BJ (cell line): ENCODE results near the gene PALB2. TPM values are rescaled to one million over a fixed set of nuclear protein-coding genes. Genes with fewer than 3 reads are reported as not detected.

ENCODE experiments used
- CTCF ChIA-PET: fragments of 350-600 bp; formaldehyde crosslinking; extraction: SDS; loops from one replicate; lab custom pipeline; 2021; ENCODE audit warnings: antibody characterized with exemption, inconsistent platforms; lab: Yijun Ruan, JAX
- POLR2A ChIA-PET: fragments of 300-600 bp; sonication (Branson Sonifier 250); formaldehyde crosslinking; extraction: SDS; loops from one replicate; lab custom pipeline; 2021; ENCODE audit warnings: antibody characterized with exemption; lab: Charles Lee
- DNase-seq: peaks from one replicate; pipeline ENCODE4 v3.0.0-alpha.2; 2011; ENCODE audit warnings: low read depth
- H3K27me3 ChIP-seq: 2 replicates; pipeline ENCODE4 v1.6.0; 2011; ENCODE audit warnings: low read length; ENCODE audit not compliant: control insufficient read depth, insufficient read depth
- H3K36me3 ChIP-seq: 2 replicates; pipeline ENCODE4 v1.5.1; 2011; ENCODE audit warnings: low read length; ENCODE audit not compliant: control insufficient read depth, insufficient read depth
- H3K4me3 ChIP-seq: 2 replicates; pipeline ENCODE4 v1.5.1; 2011; ENCODE audit warnings: low read depth, mild to moderate bottlenecking, control low read depth, low read length
- CTCF ChIP-seq: IDR thresholded peaks from 2 replicates; pipeline ENCODE4 v1.5.1; 2011; ENCODE audit warnings: low read depth, mild to moderate bottlenecking, control low read depth, inconsistent platforms, low read length, moderate library complexity; ENCODE audit not compliant: insufficient read depth
- polyA plus RNA-seq: library from polyadenylated mRNA; depleted of rRNA; stranded (reverse); fragments of >200 nt; gene quantifications from 2 replicates; pipeline ENCODE4 v1.2.3, GENCODE V29; 2011

PALB2 gene
- polyA plus RNA-seq, 1 experiment, result 3.2 TPM

GRCh38 chr16:23676924-23677480 is 35.9 kb upstream of the PALB2 start:
- no peak for DNase-seq
- no peak for TF ChIP-seq CTCF

DNA sequence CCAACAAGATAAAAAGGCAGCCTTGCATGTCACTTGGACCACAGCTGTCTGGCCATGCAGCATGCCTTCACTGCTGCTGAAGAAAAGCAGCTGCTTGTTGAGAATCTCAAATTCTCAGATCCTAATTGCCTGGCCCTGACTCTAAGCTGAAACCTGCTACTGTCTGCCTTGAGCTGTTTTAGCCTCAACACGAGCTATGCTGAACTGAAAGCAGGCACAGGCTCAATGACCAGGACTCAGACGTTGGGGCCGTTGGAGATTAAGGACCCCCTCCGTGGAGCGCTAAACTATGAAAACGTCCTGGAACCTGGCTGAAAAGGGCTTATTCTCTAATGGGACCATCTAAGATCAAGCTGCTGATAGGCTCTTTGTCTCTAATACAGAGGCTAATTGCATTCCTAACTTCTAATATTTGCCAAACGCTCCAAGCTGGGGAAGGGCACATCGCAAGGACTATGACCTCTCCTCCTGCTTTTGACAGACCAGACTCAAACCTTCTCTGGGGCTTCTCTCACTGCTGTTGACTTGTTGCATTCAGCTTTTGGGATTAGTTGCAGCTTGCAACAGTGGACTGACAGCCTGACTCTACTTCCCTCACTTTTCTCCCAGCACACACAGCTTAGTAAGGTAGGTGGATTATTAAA is 33.0 kb upstream of the PALB2 start:
- DNase-seq, result no peak
- Histone ChIP-seq H3K27me3 (no peaks in the 10 kb centered on the region), H3K4me3 (no peak overlapping the region), H3K36me3 (peaks cover 8% of the 10 kb centered on the region; the same call in 1 of the 2 replicates)
- POLR2A ChIA-PET, result interaction anchor here (0.6 kb wide), 1 partner anchor 32 kb away, joined by 3 read pairs; no protein-coding TSS in a partner anchor
- CTCF ChIA-PET, result no interaction called here
- TF ChIP-seq CTCF, result no peak

More at GRCh38 chr16:23676924-23677480, 35.9 kb upstream of the PALB2 start:
- ChIA-PET POLR2A (no interaction called here), CTCF (interaction anchor here (0.8 to 1.8 kb wide), 4 partner anchors 11 to 50 kb away, joined by 3 to 7 read pairs (median 4); no protein-coding TSS in a partner anchor)
- Histone ChIP-seq H3K27me3 (no peaks in the 10 kb centered on the region), H3K4me3 (no peak overlapping the region), H3K36me3 (peaks cover 5% of the 10 kb centered on the region; the same call in 1 of the 2 replicates)

DNA sequence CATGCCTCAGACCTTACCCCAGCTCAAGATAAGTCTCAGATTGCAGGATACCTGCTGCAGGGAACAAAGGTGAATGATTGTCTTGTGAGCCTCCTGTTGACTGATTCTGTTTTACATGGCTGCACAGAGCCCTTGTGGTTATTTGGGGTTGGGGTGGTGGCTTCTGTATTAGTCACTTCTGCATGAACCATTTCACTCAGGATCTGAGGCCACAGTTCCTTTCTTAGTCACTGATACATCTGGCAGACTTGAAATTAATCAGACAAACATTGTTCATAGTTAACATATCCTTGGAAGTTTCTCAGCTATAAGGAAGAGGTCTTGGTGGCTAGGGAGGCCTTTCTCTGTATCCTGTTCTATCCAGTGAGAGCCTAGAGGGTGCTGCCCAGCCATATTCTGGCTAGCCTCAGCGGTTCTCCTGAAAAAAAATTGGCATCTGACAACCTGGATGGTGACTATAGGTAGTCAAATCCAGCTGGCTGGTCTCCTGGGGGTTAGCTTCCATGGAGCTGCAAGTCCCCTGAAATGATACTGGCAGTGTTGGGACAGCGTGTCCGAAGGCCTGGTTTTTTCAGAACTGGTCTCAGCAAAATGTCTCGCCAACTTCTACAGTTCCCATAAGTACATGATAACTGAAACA is 29.1 kb upstream of the PALB2 start:
- CTCF ChIA-PET, result interaction anchor here (0.6 to 3.1 kb wide), 2 partner anchors 9 to 881 kb away, joined by 3 to 12 read pairs; partner anchors contain the start of gene PLK1
- Histone ChIP-seq H3K36me3 (peaks cover 16% of the 10 kb centered on the region), H3K27me3 (no peaks in the 10 kb centered on the region), H3K4me3 (no peak overlapping the region)
- POLR2A ChIA-PET, result no interaction called here
- TF ChIP-seq CTCF, result no peak
- peak; percentile 50 for DNase-seq

GRCh38 chr16:23668873-23669272 is 27.8 kb upstream of the PALB2 start:
- H3K36me3 ChIP-seq, result peaks cover 16% of the 10 kb centered on the region
- ChIA-PET POLR2A (no interaction called here), CTCF (interaction anchor here (3.1 kb wide), 1 partner anchor 10 kb away, joined by 12 read pairs; the partner anchor contains the start of gene PLK1)
- no peaks in the 10 kb centered on the region for H3K27me3 ChIP-seq
- no peak for TF ChIP-seq CTCF
- no peak overlapping the region for H3K4me3 ChIP-seq
- DNase-seq, result no peak

DNA sequence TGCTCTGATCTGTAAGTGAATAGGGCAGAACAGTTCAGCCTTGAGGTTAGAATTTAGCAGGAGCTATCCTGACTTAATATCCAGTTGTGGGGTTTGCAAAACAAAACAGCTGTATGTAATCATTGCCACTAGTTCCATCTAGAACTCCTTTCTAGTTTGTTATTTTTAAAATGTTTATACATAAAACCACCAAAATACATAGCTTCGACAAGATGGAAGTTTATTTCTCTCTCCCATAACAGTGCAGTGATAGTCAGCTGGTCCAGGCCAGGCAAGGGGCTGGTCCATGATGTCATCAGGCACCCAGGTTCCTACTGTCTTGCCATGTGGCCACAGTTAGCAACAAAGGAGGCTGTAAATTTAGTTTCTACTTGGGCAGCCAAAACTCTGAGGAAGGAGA is 27.1 kb upstream of the PALB2 start:
- no peak overlapping the region for H3K4me3 ChIP-seq
- H3K27me3 ChIP-seq, result no peaks in the 10 kb centered on the region
- TF ChIP-seq CTCF, result no peak
- POLR2A ChIA-PET, result no interaction called here
- no peak for DNase-seq
- CTCF ChIA-PET, result interaction anchor here (3.1 kb wide), 1 partner anchor 11 kb away, joined by 12 read pairs; the partner anchor contains the start of gene PLK1
- H3K36me3 ChIP-seq, result peaks cover 15% of the 10 kb centered on the region
